G401.6 (cell line): ENCODE results near the gene WNT1.

ENCODE experiments used
- FAIRE-seq: peaks from 2 replicates; lab custom pipeline; 2012; peaks lifted over from hg19 to GRCh38; lab: Jason Lieb, UNC

The WNT1 gene

GRCh38 chr12:49030119-49030518 is 52.0 kb downstream of the WNT1 start:
- no peak for FAIRE-seq

GRCh38 chr12:49030714-49031572 is 52.8 kb downstream of the WNT1 start:
- no peak for FAIRE-seq

- FAIRE-seq: no peak
These were observed 53.5 kb downstream of the WNT1 start for GRCh38 chr12:49031573-49032161.
